NCI-H2196 treated with DMSO at 0.1 percent for 48 hours (cell line): Measurements from ENCODE around the gene WWOX.

Experiments
- DNase-seq: peaks from one replicate; lab custom pipeline; 2025; ENCODE audit not compliant: unreplicated experiment; lab: John Stamatoyannopoulos, UW

WWOX gene

DNA sequence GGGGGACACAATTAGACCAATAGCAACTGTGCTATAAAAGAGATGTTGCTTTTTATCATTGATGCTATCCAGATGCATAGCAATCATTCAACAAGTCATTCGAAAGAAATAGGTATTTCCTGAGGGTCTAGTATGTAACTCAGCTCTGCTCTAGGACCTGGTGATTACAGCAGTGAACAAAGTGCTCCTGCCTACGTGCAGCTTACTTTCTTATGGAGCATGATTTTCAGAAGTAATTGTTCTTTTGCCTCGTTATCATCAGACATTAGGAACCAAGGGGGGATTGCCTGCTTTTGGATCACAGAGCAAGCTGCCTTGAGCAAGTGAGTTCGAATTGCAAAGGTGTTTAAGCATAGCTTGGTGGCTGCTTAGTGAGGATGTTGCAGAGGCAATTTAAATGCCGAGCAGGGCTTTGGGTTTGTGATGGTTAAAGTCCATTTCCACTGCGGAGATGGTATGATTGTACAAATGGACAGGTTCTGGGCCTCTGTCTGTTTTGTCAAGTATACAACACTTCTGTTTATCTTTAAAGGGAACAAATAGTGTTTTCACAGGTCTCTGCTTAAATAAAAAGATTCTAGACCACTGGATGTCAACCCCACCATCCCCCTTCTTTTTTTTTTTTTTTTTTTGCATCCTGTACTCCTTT is 41.5 kb downstream of the WWOX start:
- no peak for DNase-seq

GRCh38 chr16:78142788-78143187 is 43.3 kb downstream of the WWOX start:
- DNase-seq = no peak

DNA sequence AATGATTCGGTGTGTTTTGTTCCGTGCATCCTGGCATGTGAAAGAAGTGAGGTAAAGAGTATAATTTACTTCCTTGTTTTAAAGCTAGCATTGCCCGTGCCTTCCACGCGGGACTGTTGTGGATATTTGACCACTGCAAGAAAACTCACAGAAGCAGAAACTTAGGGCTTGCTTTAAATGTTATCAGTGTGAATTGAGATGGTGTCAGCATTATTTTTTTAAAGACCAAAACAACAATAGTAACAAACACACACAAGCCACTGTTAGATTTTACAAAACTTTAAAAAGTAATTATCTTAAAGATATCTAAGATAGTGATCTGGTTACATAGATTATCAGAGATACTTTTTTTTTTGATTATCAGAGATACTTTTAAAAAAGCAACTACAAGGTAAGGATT is 47.4 kb downstream of the WWOX start:
- no peak for DNase-seq

- DNase-seq = no peak
These were observed 48.5 kb downstream of the WWOX start for GRCh38 chr16:78147911-78148401.

DNA sequence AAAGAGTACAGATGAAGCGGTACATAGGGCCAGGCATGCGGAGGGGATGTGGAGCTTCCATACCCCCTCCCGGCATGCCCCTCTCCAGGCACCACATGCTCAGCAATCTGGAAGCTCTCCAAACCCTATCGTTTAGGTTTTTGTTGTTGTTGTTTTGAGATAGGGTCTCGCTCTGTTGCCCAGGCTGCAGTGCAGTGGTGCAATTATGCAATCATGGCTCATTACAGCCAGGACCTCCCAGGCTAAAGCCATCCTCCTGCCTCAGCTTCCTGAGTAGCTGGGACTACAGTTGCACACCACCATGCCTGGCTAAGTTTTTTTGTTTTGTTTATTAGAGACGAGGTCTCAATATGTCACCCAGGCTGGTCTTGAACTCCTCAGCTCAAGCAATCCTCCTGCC is 50.8 kb downstream of the WWOX start:
- DNase-seq = no peak

DNA sequence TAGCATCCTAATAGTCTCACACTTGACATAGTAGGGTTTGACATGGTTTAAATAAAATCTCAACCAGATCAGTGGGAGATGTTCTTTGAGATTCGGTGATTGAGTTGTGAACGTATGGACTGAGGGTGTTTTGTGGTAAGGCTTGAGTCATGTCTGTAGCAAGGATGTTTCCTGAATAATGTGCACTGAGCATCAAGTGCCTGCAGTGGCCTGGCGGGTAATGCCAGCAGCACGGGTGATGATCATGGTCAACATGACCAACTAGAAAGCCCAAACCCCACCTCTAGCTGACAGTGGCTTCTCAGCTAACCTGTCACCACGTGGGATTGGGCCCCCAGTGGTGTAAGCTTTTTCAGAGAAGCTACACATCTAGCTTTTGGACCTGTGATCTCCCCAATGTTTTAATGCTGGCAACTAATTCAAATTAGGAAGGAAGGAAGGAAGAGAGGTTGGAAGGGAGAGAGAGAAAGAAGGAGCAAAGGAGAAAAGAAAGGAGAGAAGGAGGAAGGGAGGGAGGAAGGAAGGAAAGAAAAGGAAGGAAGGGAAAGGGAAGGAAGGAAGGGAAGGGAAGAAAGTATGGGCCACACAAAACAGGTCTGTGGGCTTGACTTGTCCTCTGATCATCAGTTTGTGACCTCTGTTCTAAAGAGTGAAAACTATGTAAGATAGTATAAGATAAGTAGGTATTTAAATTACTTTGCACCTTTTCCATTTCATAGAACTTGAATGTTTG is 55.4 kb downstream of the WWOX start:
- no peak for DNase-seq

- DNase-seq = no peak
These were observed 56.4 kb downstream of the WWOX start for GRCh38 chr16:78155791-78156345.

DNA sequence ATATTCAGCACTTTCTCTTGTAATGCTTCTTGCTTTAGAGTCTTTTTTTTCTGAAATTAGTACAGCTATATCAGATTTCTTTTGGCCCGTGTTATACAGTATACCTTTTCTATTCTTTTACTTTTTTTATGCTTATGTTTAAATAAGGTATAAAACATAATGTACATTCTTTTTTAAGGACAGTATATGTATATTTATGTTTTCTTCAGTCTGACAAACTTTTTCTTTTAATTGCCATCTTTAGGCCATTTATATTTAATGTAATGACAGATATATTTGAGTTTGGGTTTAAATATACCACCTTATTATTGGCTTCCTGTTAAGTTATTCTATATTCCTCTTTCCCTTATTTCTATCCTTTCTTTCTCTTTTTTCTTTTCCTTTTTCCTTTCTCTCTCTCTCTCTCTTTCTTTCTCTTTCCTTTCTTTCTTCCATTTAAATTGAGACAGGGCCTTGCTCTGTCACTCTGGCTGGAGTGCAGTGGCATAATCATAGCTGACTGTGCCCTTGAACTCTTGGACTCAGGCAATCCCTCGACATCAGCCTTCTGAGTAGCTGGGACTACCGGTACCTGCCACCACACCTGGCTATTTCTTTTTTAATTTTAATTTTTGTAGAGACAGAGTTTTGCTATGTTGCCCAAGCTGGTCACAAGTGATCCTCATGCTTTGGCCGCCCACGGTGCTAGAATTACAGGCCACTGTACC is 61.7 kb downstream of the WWOX start:
- DNase-seq = no peak

DNA sequence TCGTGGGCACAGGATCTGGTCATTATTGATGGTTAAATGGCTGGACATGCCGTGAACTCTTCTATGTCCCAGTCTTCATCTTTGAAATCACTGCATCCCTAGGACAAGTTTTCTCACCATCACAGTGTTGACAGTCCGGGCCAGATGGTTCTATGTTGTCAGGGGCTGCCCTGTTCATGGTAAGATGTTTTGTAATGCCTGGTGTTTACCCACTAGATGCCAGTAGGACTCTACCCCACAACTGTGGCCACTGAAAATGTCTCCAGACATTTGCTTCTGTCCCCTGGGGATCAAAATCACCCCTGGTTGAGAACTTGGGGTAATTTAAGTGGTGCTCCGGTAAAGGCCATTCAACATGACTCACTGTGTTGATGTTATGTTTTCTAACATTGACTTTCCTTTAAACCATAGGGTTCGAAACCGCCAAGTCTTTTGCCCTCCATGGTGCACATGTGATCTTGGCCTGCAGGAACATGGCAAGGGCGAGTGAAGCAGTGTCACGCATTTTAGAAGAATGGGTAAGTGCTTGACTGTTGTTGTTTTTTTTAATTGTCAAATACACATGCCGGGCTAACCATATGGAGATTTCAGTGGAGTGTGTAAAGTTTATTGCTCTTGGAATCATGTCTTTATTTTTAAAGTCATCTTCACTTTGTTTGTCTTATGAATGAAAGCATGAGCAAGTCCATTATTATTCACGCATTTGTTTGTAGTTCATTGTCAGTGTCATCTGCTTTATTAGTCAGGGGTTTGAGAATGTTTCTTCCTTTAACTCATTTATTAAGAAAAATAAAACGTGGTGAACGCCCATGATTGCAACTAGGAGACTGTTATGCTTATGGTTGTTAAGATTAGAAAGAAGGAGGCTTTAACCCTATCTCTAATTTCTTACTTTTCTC is 64.6 kb downstream of the WWOX start:
- no peak for DNase-seq

- no peak for DNase-seq
These were observed 71.1 kb downstream of the WWOX start for GRCh38 chr16:78170494-78170933.

GRCh38 chr16:78175287-78175686 is 75.8 kb downstream of the WWOX start:
- DNase-seq = no peak

DNA sequence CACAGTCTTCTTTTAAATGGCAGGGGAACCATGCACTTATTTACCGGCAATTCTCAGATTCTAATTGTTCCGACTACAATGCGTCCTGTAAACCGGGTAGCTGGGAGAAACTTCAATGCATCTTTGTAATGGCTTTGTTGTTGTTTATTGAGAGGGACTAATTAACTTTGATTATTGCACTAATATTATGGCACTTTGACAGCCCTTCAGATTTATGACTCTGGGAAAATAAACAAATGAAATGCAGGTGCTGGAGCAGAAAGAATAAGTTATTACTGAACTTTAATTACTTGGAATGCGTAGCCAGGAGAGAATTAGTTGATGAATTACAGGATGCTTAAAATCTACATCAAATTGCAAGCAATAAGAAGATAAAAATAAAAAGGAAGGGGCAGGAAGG is 77.0 kb downstream of the WWOX start:
- no peak for DNase-seq

- DNase-seq = no peak
These were observed 77.8 kb downstream of the WWOX start for GRCh38 chr16:78177218-78177617.

GRCh38 chr16:78177987-78178386 is 78.5 kb downstream of the WWOX start:
- no peak for DNase-seq

GRCh38 chr16:78179666-78180065 is 80.2 kb downstream of the WWOX start:
- no peak for DNase-seq

DNA sequence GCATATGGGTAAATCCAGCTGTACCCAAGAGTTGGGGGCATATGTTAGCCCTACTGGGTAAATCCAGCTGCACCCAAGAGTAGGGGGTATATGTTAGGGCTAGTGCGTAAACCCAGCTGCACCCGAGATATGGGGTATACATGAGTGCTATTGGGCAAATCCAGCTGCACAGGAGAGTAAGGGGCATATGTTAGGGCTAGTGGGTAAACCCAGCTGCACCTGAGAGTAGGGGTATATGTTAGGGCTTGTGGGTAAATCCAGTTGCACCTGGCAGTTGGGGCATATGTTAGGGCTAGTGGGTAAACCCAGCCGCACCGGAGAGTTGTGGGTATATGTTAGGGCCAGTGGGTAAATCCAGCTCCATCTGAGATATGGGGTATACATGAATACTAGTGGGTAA is 80.9 kb downstream of the WWOX start:
- DNase-seq = no peak

DNA sequence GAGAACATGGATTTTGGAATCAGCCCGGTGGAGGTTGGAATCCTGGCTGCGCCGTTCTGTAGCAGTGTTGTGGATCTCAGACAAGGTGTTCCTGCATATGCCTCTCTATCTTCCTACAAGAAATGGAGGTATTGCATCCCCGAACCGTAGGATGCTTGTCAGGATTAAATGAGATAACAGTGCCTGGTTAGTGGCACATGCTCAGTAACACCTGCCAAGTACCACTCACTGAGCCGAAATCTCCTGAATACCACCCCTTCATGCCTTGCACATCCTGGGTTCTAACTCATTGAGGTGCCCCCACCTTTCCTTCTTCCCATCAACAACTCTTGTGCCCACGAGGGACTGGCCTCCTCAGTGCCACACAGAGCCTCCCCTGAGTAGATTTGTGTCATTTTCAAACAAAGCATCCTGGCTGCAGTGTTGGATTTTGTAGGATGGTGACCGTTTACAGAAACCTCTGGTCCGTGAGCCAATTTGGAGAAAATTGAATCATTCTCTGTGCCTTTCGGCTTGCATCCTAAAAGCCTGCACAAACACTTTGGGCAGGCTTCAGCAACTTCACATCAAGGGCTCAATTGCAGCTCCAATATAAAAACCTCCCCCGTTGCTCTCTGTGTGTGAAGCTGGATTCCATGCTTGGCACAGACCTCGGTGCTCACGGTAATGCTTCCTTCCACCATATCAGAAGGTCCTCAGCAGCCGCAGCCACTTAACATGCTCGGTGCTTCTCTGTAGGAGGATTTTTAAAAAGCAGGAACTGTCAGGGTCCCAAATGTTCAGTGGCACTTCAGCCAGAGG is 84.2 kb downstream of the WWOX start:
- no peak for DNase-seq

DNA sequence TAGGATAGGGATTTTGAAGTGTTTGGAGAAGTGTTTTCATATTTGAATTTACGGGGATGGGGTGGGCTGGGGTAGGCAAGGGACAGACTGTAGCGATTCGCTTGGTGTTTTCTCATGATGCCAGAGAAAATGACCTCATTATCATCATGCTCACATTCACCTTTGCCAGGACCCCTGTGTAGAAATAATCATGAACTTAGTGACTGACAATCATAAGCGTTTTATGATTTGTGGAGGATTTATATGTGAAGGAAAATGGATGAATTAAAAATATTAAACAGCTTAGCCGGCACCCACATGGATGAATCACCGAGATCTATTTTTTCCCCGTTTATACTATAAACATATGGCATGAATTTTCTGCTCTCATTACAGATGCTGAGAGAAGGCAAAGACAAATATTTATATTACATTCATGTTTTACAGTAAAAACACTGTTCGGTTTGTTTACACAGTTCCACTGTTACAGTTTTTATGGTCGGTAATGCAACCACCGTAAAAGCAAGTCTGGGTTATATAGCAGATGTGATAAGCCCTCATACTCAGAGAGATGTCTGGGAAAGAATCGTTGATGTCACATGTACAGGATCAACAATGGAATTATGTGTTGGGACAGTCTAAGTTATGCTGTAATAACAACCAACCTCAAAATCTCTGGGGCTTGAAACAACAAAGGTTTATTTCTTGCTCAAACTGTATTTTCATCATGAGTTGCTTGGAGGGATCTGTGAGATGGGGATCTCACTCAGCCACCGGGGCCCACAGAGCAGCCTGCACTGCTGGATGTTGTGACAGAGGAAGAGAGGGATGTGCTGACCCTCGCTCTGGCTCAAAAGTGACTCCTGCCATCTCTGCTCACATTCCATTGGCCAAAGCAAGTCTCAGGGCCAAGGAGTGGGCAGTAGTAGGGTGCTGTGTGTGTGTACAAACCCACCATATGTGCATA is 85.1 kb downstream of the WWOX start:
- no peak for DNase-seq

DNA sequence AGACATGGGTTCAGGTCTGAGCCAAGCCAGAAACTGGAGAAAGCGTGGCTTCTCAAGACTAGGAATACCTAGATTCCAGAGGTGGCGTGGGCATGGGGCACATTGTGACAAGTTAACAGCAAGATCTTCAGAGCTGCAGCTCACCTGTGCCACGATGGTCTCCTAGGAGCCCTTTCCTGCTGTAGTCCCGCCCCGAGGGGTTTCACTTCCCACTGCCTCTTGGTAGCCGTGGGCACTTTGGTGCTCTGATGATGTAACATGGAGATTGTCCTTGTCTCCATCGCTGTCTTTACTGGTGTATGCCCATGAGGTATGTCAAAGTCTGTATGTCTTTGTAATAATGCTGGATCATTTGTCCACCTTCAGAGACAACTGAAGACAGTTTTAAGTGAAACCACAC is 89.7 kb downstream of the WWOX start:
- no peak for DNase-seq
